IMR-90 (cell line): ENCODE measurements around the gene CCDC142. TPM values are rescaled to one million over a fixed set of nuclear protein-coding genes. Genes with fewer than 3 reads are reported as not detected.

Experiments
- ATAC-seq: fragments of 200-7000 bp; cut with Tn5 transposase; 2 replicates; pipeline ENCODE4 v1.9.1; 2020; ENCODE audit warnings: low read depth, mild to moderate bottlenecking, moderate library complexity
- BruUV-seq: library from RNA; stranded (reverse); fragments of 400-500 nt; replicated peaks from 2 replicates; lab custom pipeline; 2021; lab: Mats Ljungman, UMichigan
- CTCF ChIA-PET: fragments of 300-600 bp; formaldehyde crosslinking; extraction: SDS; loops from one replicate; lab custom pipeline; 2021; ENCODE audit warnings: antibody characterized with exemption; lab: Yijun Ruan, JAX
- POLR2A ChIA-PET: fragments of 300-600 bp; sonication (Branson Sonifier 250); formaldehyde crosslinking; loops from one replicate; lab custom pipeline; 2022; ENCODE audit warnings: antibody characterized with exemption; ENCODE audit not compliant: unreplicated experiment; lab: Charles Lee
- DNase-seq: peaks from one replicate; pipeline ENCODE4 v3.0.0; 2013
- H2AFZ ChIP-seq: replicated peaks from 2 replicates; pipeline ENCODE3; 2013; ENCODE audit warnings: low read length, mild to moderate bottlenecking; ENCODE audit not compliant: poor library complexity
- H2AK5ac ChIP-seq: 2 replicates; pipeline ENCODE4 v1.6.1; 2013; ENCODE audit warnings: low read depth, low read length, inconsistent platforms
- H2AK9ac ChIP-seq: replicated peaks from 2 replicates; pipeline ENCODE3; 2013; ENCODE audit warnings: mild to moderate bottlenecking, low read depth, low read length, moderate library complexity; ENCODE audit not compliant: poor library complexity
- H2BK120ac ChIP-seq: 2 replicates; pipeline ENCODE4 v1.6.1; 2013; ENCODE audit warnings: low read depth, low read length, inconsistent platforms
- H2BK15ac ChIP-seq: 3 replicates; pipeline ENCODE4 v1.6.1; 2013; ENCODE audit warnings: low read depth, low read length, inconsistent platforms
- H2BK20ac ChIP-seq: 2 replicates; pipeline ENCODE4 v1.6.1; 2013; ENCODE audit warnings: low read depth, mild to moderate bottlenecking, inconsistent platforms, low read length, moderate library complexity
- H2BK5ac ChIP-seq: 2 replicates; pipeline ENCODE4 v1.6.1; 2013; ENCODE audit warnings: mild to moderate bottlenecking, low read depth, low read length, inconsistent platforms; ENCODE audit not compliant: poor library complexity, severe bottlenecking
- H3K14ac ChIP-seq: replicated peaks from 2 replicates; pipeline ENCODE4 v1.6.1; 2013; ENCODE audit warnings: low read depth, low read length, inconsistent platforms
- H3K18ac ChIP-seq: 2 replicates; pipeline ENCODE4 v1.6.1; 2013; ENCODE audit warnings: low read depth, low read length, control low read depth
- H3K23ac ChIP-seq: 2 replicates; pipeline ENCODE4 v1.6.1; 2013; ENCODE audit warnings: low read depth, low read length, inconsistent platforms
- H3K27ac ChIP-seq: 2 replicates; pipeline ENCODE4 v1.5.1; 2013; ENCODE audit warnings: mild to moderate bottlenecking, control low read depth, low read length; ENCODE audit not compliant: insufficient read depth
- H3K27me3 ChIP-seq: 2 replicates; pipeline ENCODE4 v1.6.1; 2013; ENCODE audit warnings: low read length; ENCODE audit not compliant: control insufficient read depth, insufficient read depth
- H3K36me3 ChIP-seq: 2 replicates; pipeline ENCODE4 v1.6.1; 2013; ENCODE audit warnings: low read length, mixed read lengths; ENCODE audit not compliant: control insufficient read depth, insufficient read depth
- H3K4ac ChIP-seq: 2 replicates; pipeline ENCODE4 v1.6.1; 2013; ENCODE audit warnings: low read depth, low read length, inconsistent platforms
- H3K4me1 ChIP-seq: 2 replicates; pipeline ENCODE4 v1.6.1; 2013; ENCODE audit warnings: low read length, mixed read lengths; ENCODE audit not compliant: control insufficient read depth, insufficient read depth
- H3K4me2 ChIP-seq: 2 replicates; pipeline ENCODE4 v1.6.1; 2013; ENCODE audit warnings: low read depth, mild to moderate bottlenecking, control low read depth, low read length, moderate library complexity
- H3K4me3 ChIP-seq: 2 replicates; pipeline ENCODE4 v1.5.1; 2013; ENCODE audit warnings: low read depth, mild to moderate bottlenecking, control low read depth, low read length, moderate library complexity; ENCODE audit not compliant: insufficient read depth
- H3K56ac ChIP-seq: 2 replicates; pipeline ENCODE4 v1.6.1; 2013; ENCODE audit warnings: low read length, inconsistent platforms; ENCODE audit not compliant: insufficient read depth; ENCODE audit errors: extremely low read depth
- H3K79me1 ChIP-seq, 2 experiments: 2 replicates each; pipeline ENCODE4 v1.6.1; 2013; ENCODE audit warnings: low read length in 2 of 2, inconsistent platforms in 1 of 2, low read depth in 1 of 2
- H3K9ac ChIP-seq: 2 replicates; pipeline ENCODE4 v1.6.1; 2013; ENCODE audit warnings: low read depth, low read length, control low read depth
- H3K9me1 ChIP-seq: 2 replicates; pipeline ENCODE4 v1.6.1; 2013; ENCODE audit warnings: low read length, inconsistent platforms; ENCODE audit not compliant: insufficient read depth
- H3K9me3 ChIP-seq: 2 replicates; pipeline ENCODE4 v1.6.1; 2013; ENCODE audit warnings: low read length; ENCODE audit not compliant: control insufficient read depth, insufficient read depth
- H4K20me1 ChIP-seq: 2 replicates; pipeline ENCODE4 v1.6.1; 2013; ENCODE audit warnings: low read length, inconsistent platforms; ENCODE audit not compliant: insufficient read depth
- H4K5ac ChIP-seq: 2 replicates; pipeline ENCODE4 v1.6.1; 2013; ENCODE audit warnings: mild to moderate bottlenecking, low read depth, low read length, control low read depth
- H4K8ac ChIP-seq, 2 experiments: 2 replicates each; pipeline ENCODE4 v1.6.1; 2013; ENCODE audit warnings: low read depth in 2 of 2, low read length in 2 of 2, control low read depth in 1 of 2, inconsistent platforms in 1 of 2
- H4K91ac ChIP-seq: 2 replicates; pipeline ENCODE4 v1.6.1; 2013; ENCODE audit warnings: low read depth, low read length, inconsistent platforms; ENCODE audit not compliant: insufficient read depth
- BHLHE40 ChIP-seq: fragments of 150-350 bp; IDR thresholded peaks from 2 replicates; pipeline ENCODE4 v1.6.1; 2016; ENCODE audit warnings: mild to moderate bottlenecking, low read depth, low read length
- CEBPB ChIP-seq: IDR thresholded peaks from 2 replicates; pipeline ENCODE4 v1.6.1; 2012; ENCODE audit warnings: low read depth, low read length, improper control_type of control experiment
- CHD1 ChIP-seq: IDR thresholded peaks from 2 replicates; pipeline ENCODE4 v1.6.1; 2012; ENCODE audit warnings: low read depth, low read length, improper control_type of control experiment
- FOS ChIP-seq: fragments of 150-350 bp; IDR thresholded peaks from 2 replicates; pipeline ENCODE4 v1.6.1; 2016; ENCODE audit warnings: low read depth, low read length
- MAZ ChIP-seq: IDR thresholded peaks from 2 replicates; pipeline ENCODE4 v1.6.1; 2012; ENCODE audit warnings: low read depth, mild to moderate bottlenecking, low read length, improper control_type of control experiment, moderate library complexity, borderline replicate concordance
- MXI1 ChIP-seq: IDR thresholded peaks from 2 replicates; pipeline ENCODE4 v1.6.1; 2012; ENCODE audit warnings: low read depth, mild to moderate bottlenecking, low read length, moderate library complexity, borderline replicate concordance
- POLR2A ChIP-seq: IDR thresholded peaks from 2 replicates; pipeline ENCODE4 v1.6.1; 2012; ENCODE audit warnings: mild to moderate bottlenecking, low read depth, low read length
- RAD21 ChIP-seq: IDR thresholded peaks from 2 replicates; pipeline ENCODE4 v1.6.1; 2012; ENCODE audit warnings: low read length, improper control_type of control experiment
- RFX5 ChIP-seq: IDR thresholded peaks from 2 replicates; pipeline ENCODE4 v1.8.0; 2012; ENCODE audit warnings: low read depth, mild to moderate bottlenecking, low read length, moderate library complexity
- WGBS, 2 experiments: methylation state at CpG; one replicate each; pipeline versions ENCODE4 v1.1.5 to v1.1.7; 2013; ENCODE audit warnings: missing lambda C conversion rate in 2 of 2; ENCODE audit not compliant: insufficient read length in 1 of 2; ENCODE audit errors: extremely low coverage in 2 of 2; 5-methylcytosine and 5-hydroxymethylcytosine counted together
- dilution Hi-C: fragments of 300-500 bp; cut with HindIII; formaldehyde crosslinking; loops from one replicate; pipeline ENCODE4 v1.14.3; 2018; ENCODE audit warnings: low sequenced_read_pairs; ENCODE audit not compliant: unreplicated experiment
- in situ Hi-C: fragments of 300-500 bp; cut with MboI; formaldehyde crosslinking; loops from 3 replicates; pipeline ENCODE4 v1.14.3; 2019; ENCODE audit warnings: low sequenced_read_pairs, inconsistent platforms, mixed read lengths
- intact Hi-C: fragments of 100-400 bp; cut with micrococcal nuclease; formaldehyde crosslinking; loops from 2 replicates; pipeline ENCODE4 v1.10.0; 2022
- polyA plus RNA-seq, 3 experiments: library from polyadenylated mRNA; depleted of rRNA; stranded (reverse); fragments of >200 nt; gene quantifications; 2 replicates each; pipeline ENCODE4 v1.2.3, GENCODE V29; 2012; ENCODE audit warnings: low replicate concordance in 1 of 3
- total RNA-seq: library from RNA; depleted of rRNA; stranded (reverse); fragments of >200 nt; gene quantifications from 2 replicates; pipeline ENCODE4 v1.2.3, GENCODE V29; 2012
- TF ChIP-seq, protein P1 (sequence below): conservative IDR thresholded peaks from 2 replicates; pipeline ENCODE4 v1.5.1; 2012; ENCODE audit warnings: mild to moderate bottlenecking, low read depth, low read length, improper control_type of control experiment
- TF ChIP-seq, protein P2 (sequence below): fragments of 150-350 bp; IDR thresholded peaks from 2 replicates; pipeline ENCODE4 v1.6.1; 2016; ENCODE audit warnings: low read depth, mild to moderate bottlenecking, low read length, moderate library complexity, borderline replicate concordance

Gene CCDC142
- total and polyA plus RNA-seq, 2 of the 4 experiments (the other 2 are of a cell fraction) = 8.4 to 14.0 TPM

DNA sequence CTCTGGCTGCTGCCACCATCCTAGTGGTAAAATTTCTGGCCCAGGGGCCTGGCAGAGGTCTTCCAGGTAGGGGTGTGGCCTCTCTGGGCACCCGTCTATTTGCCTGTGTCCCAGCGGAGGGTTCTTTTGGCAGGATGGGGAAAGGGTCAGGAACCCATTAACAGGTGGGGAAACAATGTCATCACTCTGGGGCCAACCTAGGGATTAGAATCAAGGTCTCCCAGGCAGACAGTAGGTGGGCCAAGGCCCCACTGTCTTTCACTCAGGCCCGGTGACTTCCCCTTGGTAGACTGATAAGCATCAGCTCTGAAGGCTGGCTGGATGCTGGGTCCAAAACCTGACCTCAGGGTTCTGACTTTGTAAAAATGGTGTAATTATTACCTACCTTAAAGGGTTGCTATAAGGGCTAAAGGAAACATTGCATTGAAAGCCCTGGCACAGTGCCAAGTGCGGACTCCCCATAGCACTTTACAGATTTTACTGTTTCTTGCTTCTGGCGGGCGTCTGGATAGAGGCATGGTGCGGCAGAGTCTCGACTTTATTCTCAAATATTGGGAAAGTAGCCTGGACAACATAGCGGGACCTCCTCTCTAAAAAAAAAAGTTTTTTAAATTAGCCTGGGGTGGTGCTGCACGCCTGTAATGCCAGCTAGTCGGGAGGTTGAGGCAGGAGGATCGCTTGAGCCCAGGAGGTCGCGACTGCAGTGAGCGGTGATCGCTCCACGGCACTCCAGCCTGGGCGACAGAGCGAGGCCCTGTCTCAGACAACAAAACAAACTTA, 14.4 kb upstream of the CCDC142 start:
- H4K91ac ChIP-seq = no peak overlapping the region
- CTCF ChIA-PET = interaction anchor here (1.0 kb wide), 1 partner anchor 14 kb away, joined by 3 read pairs; the partner anchor contains the start of genes CCDC142 and TTC31

More for the DNA sequence above, 14.4 kb upstream of the CCDC142 start:
- Histone ChIP-seq H3K4me1 (peaks cover 7% of the 10 kb centered on the region; the same call in 1 of the 2 replicates), H3K9ac (no peak overlapping the region), H3K9me3 (no peaks in the 10 kb centered on the region), H3K14ac (no peak overlapping the region), H4K5ac (no peak overlapping the region), H2BK5ac (no peak overlapping the region), H3K23ac (no peak overlapping the region), H3K79me1 (peaks cover 0 to 6% of the 10 kb centered on the region in 2 experiments; a peak in 1 of 4 replicates), H3K27me3 (peaks cover 38% of the 10 kb centered on the region), H2AK9ac (no peak overlapping the region), H3K4me3 (no peak overlapping the region), H3K4me2 (no peak overlapping the region), H3K56ac (no peak overlapping the region), H4K8ac (no peak overlapping the region), H2BK20ac (no peak overlapping the region), H3K27ac (no peak overlapping the region), H2AFZ (peak overlapping the region; percentile 76), H2BK15ac (no peak overlapping the region), H3K18ac (no peak overlapping the region), H3K9me1 (no peaks in the 10 kb centered on the region), H2AK5ac (no peak overlapping the region), H3K4ac (no peak overlapping the region), H3K36me3 (peaks cover 18% of the 10 kb centered on the region; the same call in 1 of the 2 replicates), H4K20me1 (no peaks in the 10 kb centered on the region), H2BK120ac (no peak overlapping the region)
- no peak for DNase-seq
- POLR2A ChIA-PET = no interaction called here
- ATAC-seq = no peak
- intact Hi-C loops = no loop called here
- WGBS, 2 experiments = 76% methylated on average over 10 of the region's 19 CpGs; no CpG with 5 or more reads in 1 of the 2 experiments
- TF ChIP-seq POLR2A = no peak
- TF ChIP-seq CEBPB = no peak
- no peak for TF ChIP-seq FOS
- no peak for TF ChIP-seq MXI1
- no peak for TF ChIP-seq RAD21
- no peak for TF ChIP-seq MAZ
- no peak for TF ChIP-seq BHLHE40
- TF ChIP-seq RFX5 = no peak
- no peak for TF ChIP-seq CHD1
- TF ChIP-seq, protein P1, sequence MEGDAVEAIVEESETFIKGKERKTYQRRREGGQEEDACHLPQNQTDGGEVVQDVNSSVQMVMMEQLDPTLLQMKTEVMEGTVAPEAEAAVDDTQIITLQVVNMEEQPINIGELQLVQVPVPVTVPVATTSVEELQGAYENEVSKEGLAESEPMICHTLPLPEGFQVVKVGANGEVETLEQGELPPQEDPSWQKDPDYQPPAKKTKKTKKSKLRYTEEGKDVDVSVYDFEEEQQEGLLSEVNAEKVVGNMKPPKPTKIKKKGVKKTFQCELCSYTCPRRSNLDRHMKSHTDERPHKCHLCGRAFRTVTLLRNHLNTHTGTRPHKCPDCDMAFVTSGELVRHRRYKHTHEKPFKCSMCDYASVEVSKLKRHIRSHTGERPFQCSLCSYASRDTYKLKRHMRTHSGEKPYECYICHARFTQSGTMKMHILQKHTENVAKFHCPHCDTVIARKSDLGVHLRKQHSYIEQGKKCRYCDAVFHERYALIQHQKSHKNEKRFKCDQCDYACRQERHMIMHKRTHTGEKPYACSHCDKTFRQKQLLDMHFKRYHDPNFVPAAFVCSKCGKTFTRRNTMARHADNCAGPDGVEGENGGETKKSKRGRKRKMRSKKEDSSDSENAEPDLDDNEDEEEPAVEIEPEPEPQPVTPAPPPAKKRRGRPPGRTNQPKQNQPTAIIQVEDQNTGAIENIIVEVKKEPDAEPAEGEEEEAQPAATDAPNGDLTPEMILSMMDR = no peak
- TF ChIP-seq, protein P2, sequence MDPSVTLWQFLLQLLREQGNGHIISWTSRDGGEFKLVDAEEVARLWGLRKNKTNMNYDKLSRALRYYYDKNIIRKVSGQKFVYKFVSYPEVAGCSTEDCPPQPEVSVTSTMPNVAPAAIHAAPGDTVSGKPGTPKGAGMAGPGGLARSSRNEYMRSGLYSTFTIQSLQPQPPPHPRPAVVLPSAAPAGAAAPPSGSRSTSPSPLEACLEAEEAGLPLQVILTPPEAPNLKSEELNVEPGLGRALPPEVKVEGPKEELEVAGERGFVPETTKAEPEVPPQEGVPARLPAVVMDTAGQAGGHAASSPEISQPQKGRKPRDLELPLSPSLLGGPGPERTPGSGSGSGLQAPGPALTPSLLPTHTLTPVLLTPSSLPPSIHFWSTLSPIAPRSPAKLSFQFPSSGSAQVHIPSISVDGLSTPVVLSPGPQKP = no peak
- dilution Hi-C loops = no loop called here
- in situ Hi-C loops = loop anchor here (25.0 kb wide), 1 partner anchor 365 kb away; no protein-coding TSS in a partner anchor
- BruUV-seq = no TSS peak
